GM23248 (cell line): ENCODE data around the gene FBXO48.
"Not testable (repeated sequence)": the region's sequence is repeated elsewhere in the genome, so short reads cannot be mapped to it uniquely, and the experiment has no call there.

Experiments used
- EZH2 ChIP-seq: fragments of 200-600 bp; sonication (generic); IDR thresholded peaks from 2 replicates; pipeline ENCODE4 v1.6.1; 2018; ENCODE audit warnings: antibody characterized with exemption, mild to moderate bottlenecking; ENCODE audit not compliant: insufficient read depth, poor library complexity, severe bottlenecking
- EZH2phosphoT487 ChIP-seq: fragments of 200-600 bp; sonication (generic); IDR thresholded peaks from 2 replicates; pipeline ENCODE4 v1.6.1; 2018; ENCODE audit warnings: antibody characterized with exemption, moderate library complexity, mild to moderate bottlenecking, low read depth; ENCODE audit not compliant: insufficient read depth

DNA sequence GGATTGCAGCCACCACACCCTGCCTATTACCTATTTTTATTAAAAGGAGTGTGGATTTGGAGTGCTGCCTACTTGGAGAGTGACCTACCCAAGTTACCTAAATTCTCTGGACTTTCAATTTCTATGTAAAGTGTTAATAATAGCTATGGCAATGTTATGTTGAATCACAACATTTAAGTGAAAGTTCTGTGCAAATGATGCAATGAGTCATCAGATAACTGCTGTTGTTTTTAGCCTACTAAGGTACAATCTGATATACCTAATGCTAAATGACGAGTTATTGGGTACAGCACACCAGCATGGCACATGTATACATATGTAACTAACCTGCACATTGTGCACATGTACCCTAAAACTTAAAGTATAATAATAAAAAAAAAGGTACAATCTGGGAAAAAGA lies 21.5 kb upstream of the FBXO48 start:
- not testable (repeated sequence) for TF ChIP-seq EZH2, EZH2phosphoT487
